Bronchus fibroblast of lung (primary cell): ENCODE measurements around the gene PCGF6. TPM values are rescaled to one million over a fixed set of nuclear protein-coding genes. Genes with fewer than 3 reads are reported as not detected.

Source experiments
- total RNA-seq: library from RNA; depleted of rRNA; stranded (reverse); fragments of >200 nt; gene quantifications from 2 replicates; pipeline ENCODE4 v1.2.3, GENCODE V29; 2015

Gene PCGF6, protein sequence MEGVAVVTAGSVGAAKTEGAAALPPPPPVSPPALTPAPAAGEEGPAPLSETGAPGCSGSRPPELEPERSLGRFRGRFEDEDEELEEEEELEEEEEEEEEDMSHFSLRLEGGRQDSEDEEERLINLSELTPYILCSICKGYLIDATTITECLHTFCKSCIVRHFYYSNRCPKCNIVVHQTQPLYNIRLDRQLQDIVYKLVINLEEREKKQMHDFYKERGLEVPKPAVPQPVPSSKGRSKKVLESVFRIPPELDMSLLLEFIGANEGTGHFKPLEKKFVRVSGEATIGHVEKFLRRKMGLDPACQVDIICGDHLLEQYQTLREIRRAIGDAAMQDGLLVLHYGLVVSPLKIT
- total RNA-seq: 7.6 and 10.9 TPM in 2 replicates

DNA sequence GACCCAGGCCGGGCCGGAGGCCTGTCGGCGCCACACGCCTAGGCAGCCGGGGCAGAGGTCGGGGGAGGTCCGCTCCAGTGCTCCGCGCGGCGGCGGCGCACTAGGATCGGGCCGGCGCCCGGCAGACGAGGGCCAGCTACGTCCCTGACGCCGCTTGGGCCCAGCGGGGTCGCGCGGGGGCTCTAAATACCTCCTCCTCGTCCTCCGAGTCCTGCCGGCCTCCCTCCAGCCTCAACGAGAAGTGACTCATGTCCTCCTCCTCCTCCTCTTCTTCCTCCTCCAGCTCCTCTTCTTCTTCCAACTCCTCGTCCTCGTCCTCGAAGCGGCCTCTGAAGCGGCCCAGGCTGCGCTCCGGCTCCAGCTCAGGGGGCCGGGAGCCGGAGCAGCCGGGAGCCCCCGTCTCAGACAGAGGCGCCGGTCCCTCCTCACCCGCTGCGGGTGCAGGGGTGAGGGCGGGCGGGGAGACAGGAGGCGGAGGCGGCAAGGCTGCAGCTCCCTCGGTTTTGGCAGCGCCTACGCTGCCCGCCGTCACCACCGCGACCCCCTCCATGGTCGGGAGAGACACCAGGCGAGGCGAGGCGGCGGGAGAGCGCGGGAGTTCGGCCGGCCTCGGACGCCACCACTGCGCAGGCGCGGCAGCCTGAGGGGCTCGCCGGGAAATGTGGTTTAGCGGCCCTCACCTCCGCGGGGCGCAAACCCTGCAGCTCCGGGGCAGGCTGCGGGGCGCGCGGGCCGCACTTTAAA is at the start of gene PCGF6:
Gene PCGF6, minus strand, starts transcription at position 624 of the 744 bp plus-strand sequence. Its CDS starts 74 bp downstream, at position 550.

DNA sequence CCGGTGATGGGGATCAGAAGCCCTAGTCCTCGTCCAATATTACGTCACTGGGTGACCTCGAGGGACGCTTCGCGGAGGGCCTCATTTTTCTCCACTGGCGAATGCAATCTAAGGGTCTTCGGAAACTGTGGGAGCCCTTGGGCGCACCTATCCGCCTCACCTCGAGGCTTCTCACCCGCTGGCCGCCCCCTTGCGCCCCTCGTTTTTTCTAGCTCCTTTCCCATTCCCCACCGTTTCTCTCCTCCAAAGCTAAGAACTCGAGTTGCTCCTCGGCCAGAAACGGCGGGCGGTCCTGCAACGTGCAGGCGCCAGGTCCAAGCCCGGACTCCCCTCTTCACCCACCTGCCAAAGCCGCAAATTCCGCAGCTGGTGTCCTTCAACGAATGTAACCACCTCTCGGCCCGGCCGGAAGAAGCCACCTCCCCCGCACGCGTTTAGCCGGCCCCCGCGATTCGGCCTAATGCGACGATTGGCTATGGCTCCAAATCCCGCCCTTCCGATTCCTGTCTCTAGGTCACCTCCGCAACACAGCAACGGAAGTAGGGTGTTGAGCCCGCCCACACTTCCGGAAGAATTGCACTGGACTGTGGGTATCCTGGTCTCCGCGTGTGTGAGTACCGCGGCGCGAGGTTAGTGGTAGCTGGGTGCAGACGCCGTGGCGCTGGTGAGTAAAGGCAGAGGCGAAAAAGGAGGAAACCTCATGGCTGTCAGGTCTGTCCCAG is 45.3 kb upstream of the PCGF6 start, which contains the start of the genes ATP5MK and PDCD11:
Gene ATP5MK, minus strand, starts transcription at position 409 of the 722 bp plus-strand sequence. CDS start 4,018 bp downstream, outside the sequence.
Gene PDCD11, plus strand, starts transcription at position 560 of the 722 bp plus-strand sequence. CDS start 1,801 bp downstream, outside the sequence.

DNA sequence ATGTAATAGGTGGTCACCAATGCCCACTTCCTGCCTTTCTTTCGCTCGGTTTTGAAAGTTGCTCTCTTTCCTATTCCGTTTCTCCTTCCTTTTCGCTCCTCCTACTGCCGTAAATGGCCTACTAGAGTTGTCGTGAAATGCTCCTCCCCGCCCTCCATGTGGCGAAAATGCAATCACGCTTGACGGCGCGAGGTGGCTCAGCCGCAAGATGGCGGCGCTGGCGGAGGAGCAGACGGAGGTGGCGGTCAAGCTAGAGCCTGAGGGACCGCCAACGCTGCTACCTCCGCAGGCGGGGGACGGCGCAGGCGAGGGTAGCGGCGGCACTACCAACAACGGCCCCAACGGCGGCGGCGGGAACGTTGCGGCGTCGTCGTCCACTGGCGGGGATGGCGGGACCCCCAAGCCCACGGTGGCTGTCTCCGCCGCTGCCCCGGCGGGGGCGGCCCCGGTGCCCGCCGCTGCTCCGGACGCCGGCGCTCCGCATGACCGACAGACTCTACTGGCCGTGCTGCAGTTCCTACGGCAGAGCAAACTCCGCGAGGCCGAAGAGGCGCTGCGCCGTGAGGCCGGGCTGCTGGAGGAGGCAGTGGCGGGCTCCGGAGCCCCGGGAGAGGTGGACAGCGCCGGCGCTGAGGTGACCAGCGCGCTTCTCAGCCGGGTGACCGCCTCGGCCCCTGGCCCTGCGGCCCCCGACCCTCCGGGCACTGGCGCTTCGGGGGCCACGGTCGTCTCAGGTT is 17.0 kb upstream of the PCGF6 start, which contains the start of gene TAF5:
Gene TAF5, plus strand, starts transcription at position 195 of the 737 bp plus-strand sequence. Its CDS starts 14 bp downstream, at position 209.

DNA sequence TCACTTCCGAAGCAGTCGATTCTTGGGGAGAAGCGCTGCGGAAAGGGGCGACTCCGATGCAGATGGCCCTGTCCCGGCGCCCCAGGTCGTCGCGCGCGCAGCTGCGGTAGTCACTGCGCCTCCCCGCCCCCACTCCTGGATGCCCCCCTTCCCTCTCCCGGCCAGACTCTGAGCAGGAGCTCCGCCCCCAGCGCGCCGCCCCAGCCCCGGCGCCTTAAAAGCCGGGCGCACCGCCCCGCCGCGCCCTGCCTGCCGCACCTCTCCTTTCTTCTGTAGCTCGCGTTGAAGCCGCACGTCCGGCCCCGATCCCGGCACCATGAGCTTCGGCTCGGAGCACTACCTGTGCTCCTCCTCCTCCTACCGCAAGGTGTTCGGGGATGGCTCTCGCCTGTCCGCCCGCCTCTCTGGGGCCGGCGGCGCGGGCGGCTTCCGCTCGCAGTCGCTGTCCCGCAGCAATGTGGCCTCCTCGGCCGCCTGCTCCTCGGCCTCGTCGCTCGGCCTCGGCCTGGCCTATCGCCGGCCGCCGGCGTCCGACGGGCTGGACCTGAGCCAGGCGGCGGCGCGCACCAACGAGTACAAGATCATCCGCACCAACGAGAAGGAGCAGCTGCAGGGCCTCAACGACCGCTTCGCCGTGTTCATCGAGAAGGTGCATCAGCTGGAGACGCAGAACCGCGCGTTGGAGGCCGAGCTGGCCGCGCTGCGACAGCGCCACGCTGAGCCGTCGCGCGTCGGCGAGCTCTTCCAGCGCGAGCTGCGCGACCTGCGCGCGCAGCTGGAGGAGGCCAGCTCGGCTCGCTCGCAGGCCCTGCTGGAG is 73.8 kb downstream of the PCGF6 start, which contains the start of gene INA:
Gene INA, plus strand, starts transcription at position 243 of the 817 bp plus-strand sequence. Its CDS starts 74 bp downstream, at position 317.

Other genes with a start within 250 kb of the PCGF6 start
- gene NT5C2, start 157.9 kb downstream of the PCGF6 start, total RNA-seq: 27.1 and 29.6 TPM in 2 replicates
- gene RPEL1, start 105.3 kb downstream of the PCGF6 start, total RNA-seq: under 0.01 TPM in 1 of 2 replicates, not detected in the other
- gene INA, start 74.0 kb downstream of the PCGF6 start, total RNA-seq: 0.59 and 0.67 TPM in 2 replicates
- gene TAF5, start 16.8 kb upstream of the PCGF6 start, total RNA-seq: 4.2 and 5.5 TPM in 2 replicates
- 331 and 341 TPM in 2 replicates for gene ATP5MK, start 45.3 kb upstream of the PCGF6 start, total RNA-seq
- gene PDCD11, start 45.5 kb upstream of the PCGF6 start, total RNA-seq: 20.8 and 28.1 TPM in 2 replicates
- gene CALHM2, start 101.2 kb upstream of the PCGF6 start, total RNA-seq: 14.3 and 19.0 TPM in 2 replicates
- not detected in 2 replicates for gene CALHM1, start 107.8 kb upstream of the PCGF6 start, total RNA-seq
- not detected in 2 replicates for gene CALHM3, start 128.1 kb upstream of the PCGF6 start, total RNA-seq
- gene NEURL1, start 142.6 kb upstream of the PCGF6 start, total RNA-seq: 0.15 and 0.17 TPM in 2 replicates